Ecto neural progenitor cell (in vitro differentiated cells): ENCODE data around the gene DYNLRB2.

Experiments used
- DNase-seq: peaks from one replicate; pipeline ENCODE4 v3.0.0-alpha.2; 2018; ENCODE audit warnings: low spot score

The DYNLRB2 gene

DNA sequence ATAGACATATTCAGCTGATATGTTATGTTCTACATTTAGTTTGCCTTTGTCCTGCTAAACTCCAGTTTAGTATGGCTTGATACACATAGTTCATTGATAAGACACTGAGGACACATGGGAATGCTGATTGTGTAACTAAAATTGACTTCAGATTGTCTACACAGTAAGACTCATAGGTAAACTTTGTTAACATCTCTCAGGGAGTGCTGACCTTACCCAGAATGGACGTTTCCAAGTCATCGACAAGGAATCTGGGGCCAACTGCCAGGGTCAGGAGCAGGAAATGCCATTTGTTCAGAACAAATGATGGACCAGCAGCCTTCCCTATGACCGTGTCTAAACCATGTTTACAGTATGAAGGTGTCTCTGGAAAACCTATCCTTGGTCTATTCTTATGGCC lies 58.7 kb downstream of the DYNLRB2 start:
- DNase-seq = no peak
